ENCODE data around the gene CCNF. TPM values are rescaled to one million over a fixed set of nuclear protein-coding genes. Genes with fewer than 3 reads are reported as not detected.

Gene CCNF
- total RNA-seq, 1 experiment from 2014 or later = 52.4 TPM

DNA sequence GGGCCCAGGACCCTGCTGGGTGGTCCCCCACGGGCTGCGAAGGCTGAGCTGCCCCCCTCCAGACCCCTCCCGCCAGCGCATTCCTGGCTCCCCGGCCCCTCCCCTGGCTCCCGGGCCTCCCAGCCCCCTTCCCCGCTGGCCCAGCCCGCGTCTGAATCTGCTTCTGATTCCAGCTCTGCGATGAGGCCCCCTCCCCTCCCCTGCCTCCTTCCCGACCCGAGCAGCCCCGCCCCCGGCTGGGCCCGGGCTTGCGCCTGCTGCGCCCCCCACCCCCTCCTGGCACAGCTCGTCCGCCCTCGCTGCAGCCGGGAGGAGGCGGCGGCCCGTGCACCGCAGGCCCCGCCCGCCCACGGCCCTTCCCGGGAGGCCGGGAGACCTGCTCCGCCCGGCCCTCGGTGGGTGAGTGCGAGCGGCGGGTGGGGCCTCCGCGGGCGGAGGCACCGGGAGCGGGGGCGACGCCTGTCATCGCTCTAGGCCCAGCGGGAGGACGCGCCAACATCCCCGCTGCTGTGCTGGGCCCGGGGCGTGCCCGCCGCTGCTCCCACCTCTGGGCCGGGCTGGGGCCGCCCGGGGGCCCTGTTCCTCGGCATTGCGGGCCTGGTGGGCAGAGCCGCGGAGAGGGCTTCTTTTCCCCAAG is 41.9 kb downstream of the CCNF start, which contains the start of gene NTN3:
Gene NTN3 (plus strand): TSS at position 282 of the 637 bp plus-strand sequence. CDS start 405 bp downstream, outside the sequence.
- DNase-seq = peak in 1 of 2 experiments; percentile 55
- TF ChIP-seq, protein P1, sequence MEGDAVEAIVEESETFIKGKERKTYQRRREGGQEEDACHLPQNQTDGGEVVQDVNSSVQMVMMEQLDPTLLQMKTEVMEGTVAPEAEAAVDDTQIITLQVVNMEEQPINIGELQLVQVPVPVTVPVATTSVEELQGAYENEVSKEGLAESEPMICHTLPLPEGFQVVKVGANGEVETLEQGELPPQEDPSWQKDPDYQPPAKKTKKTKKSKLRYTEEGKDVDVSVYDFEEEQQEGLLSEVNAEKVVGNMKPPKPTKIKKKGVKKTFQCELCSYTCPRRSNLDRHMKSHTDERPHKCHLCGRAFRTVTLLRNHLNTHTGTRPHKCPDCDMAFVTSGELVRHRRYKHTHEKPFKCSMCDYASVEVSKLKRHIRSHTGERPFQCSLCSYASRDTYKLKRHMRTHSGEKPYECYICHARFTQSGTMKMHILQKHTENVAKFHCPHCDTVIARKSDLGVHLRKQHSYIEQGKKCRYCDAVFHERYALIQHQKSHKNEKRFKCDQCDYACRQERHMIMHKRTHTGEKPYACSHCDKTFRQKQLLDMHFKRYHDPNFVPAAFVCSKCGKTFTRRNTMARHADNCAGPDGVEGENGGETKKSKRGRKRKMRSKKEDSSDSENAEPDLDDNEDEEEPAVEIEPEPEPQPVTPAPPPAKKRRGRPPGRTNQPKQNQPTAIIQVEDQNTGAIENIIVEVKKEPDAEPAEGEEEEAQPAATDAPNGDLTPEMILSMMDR (IDR thresholded peaks at IDR 0.05; ENCODE audit: insufficient read depth in 1 of 2, low read depth in 1 of 2, low read length in 1 of 2, severe bottlenecking in 1 of 2, unreplicated experiment in 1 of 2) = no peak
- BruUV-seq (replicated peaks) = no TSS peak
- Mint-ChIP-seq H3K9me3 (ENCODE audit: unreplicated experiment) (no peaks in the 10 kb centered on the region), H3K4me1 (ENCODE audit: low read depth, unreplicated experiment) (peaks cover 11% of the 10 kb centered on the region), H3K36me3 (ENCODE audit: insufficient read depth, unreplicated experiment) (peaks cover 10% of the 10 kb centered on the region), H3K27ac (ENCODE audit: unreplicated experiment) (no peak within 1 kb of the TSS), H3K4me3 (ENCODE audit: unreplicated experiment) (peak within 1 kb of the TSS; percentile 45), H3K27me3 (ENCODE audit: insufficient read depth, unreplicated experiment) (no peaks in the 10 kb centered on the region)
- ChIA-PET POLR2A (interaction anchor here (1.0 kb wide), 1 partner anchor 12 kb away, joined by 4 read pairs; the partner anchor contains the start of gene TEDC2), CTCF (interaction anchor here (0.7 kb wide), 1 partner anchor 389 kb away, joined by 4 read pairs; no protein-coding TSS in a partner anchor)
- Histone ChIP-seq H3K36me3 (ENCODE audit: control insufficient read depth, insufficient read depth, low read length) (no peaks in the 10 kb centered on the region), H3K9me3 (no peaks in the 10 kb centered on the region), H3K4me1 (peaks cover 38% of the 10 kb centered on the region), H3K4me3 (ENCODE audit: low read depth, low read length) (peak within 1 kb of the TSS; percentile 14), H3K27me3 (replicated peaks; ENCODE audit: control insufficient read depth, insufficient read depth, low read length) (no peaks in the 10 kb centered on the region)
- intact Hi-C loops (cut with micrococcal nuclease; ENCODE audit: unreplicated experiment) = no loop called here

DNA sequence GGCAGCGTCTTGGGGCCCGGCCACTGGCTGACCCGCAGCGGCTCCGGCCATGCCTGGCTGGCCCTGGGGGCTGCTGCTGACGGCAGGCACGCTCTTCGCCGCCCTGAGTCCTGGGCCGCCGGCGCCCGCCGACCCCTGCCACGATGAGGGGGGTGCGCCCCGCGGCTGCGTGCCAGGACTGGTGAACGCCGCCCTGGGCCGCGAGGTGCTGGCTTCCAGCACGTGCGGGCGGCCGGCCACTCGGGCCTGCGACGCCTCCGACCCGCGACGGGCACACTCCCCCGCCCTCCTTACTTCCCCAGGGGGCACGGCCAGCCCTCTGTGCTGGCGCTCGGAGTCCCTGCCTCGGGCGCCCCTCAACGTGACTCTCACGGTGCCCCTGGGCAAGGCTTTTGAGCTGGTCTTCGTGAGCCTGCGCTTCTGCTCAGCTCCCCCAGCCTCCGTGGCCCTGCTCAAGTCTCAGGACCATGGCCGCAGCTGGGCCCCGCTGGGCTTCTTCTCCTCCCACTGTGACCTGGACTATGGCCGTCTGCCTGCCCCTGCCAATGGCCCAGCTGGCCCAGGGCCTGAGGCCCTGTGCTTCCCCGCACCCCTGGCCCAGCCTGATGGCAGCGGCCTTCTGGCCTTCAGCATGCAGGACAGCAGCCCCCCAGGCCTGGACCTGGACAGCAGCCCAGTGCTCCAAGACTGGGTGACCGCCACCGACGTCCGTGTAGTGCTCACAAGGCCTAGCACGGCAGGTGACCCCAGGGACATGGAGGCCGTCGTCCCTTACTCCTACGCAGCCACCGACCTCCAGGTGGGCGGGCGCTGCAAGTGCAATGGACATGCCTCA is 42.6 kb downstream of the CCNF start:
- H3K4me1 ChIP-seq = peaks cover 38% of the 10 kb centered on the region
- BruUV-seq (replicated peaks) = no TSS peak
- intact Hi-C loops (cut with micrococcal nuclease; ENCODE audit: unreplicated experiment) = no loop called here
- Mint-ChIP-seq H3K36me3 (ENCODE audit: insufficient read depth, unreplicated experiment) (peaks cover 10% of the 10 kb centered on the region), H3K27ac (ENCODE audit: unreplicated experiment) (no peak overlapping the region), H3K4me3 (ENCODE audit: unreplicated experiment) (peak overlapping the region; percentile 45), H3K9me3 (ENCODE audit: unreplicated experiment) (no peaks in the 10 kb centered on the region), H3K27me3 (ENCODE audit: insufficient read depth, unreplicated experiment) (no peaks in the 10 kb centered on the region), H3K4me1 (ENCODE audit: low read depth, unreplicated experiment) (peaks cover 11% of the 10 kb centered on the region)
- H3K36me3 ChIP-seq (ENCODE audit: control insufficient read depth, insufficient read depth, low read length) = no peaks in the 10 kb centered on the region
- CTCF ChIA-PET = interaction anchor here (0.7 kb wide), 1 partner anchor 390 kb away, joined by 4 read pairs; no protein-coding TSS in a partner anchor
- DNase-seq = no peak
- TF ChIP-seq, protein P1 (IDR thresholded peaks at IDR 0.05; ENCODE audit: insufficient read depth in 1 of 2, low read depth in 1 of 2, low read length in 1 of 2, severe bottlenecking in 1 of 2, unreplicated experiment in 1 of 2) = no peak
- no peaks in the 10 kb centered on the region for H3K27me3 ChIP-seq (replicated peaks; ENCODE audit: control insufficient read depth, insufficient read depth, low read length)
- H3K4me3 ChIP-seq (ENCODE audit: low read depth, low read length) = peak overlapping the region; percentile 14; the same call in 1 of the 2 replicates
- POLR2A ChIA-PET = interaction anchor here (1.0 kb wide), 1 partner anchor 12 kb away, joined by 4 read pairs; the partner anchor contains the start of gene TEDC2
- H3K9me3 ChIP-seq = no peaks in the 10 kb centered on the region

DNA sequence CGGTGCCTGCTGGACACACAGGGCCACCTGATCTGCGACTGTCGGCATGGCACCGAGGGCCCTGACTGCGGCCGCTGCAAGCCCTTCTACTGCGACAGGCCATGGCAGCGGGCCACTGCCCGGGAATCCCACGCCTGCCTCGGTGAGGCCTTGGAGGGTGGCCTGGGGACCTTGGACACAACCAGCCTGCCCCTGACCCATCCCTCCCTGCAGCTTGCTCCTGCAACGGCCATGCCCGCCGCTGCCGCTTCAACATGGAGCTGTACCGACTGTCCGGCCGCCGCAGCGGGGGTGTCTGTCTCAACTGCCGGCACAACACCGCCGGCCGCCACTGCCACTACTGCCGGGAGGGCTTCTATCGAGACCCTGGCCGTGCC is 43.2 kb downstream of the CCNF start:
- H3K9me3 Mint-ChIP-seq (ENCODE audit: unreplicated experiment) = no peaks in the 10 kb centered on the region
- BruUV-seq (replicated peaks) = no TSS peak
- peaks cover 10% of the 10 kb centered on the region for H3K36me3 Mint-ChIP-seq (ENCODE audit: insufficient read depth, unreplicated experiment)
- TF ChIP-seq, protein P1 (IDR thresholded peaks at IDR 0.05; ENCODE audit: insufficient read depth in 1 of 2, low read depth in 1 of 2, low read length in 1 of 2, severe bottlenecking in 1 of 2, unreplicated experiment in 1 of 2) = no peak
- no peak overlapping the region for H3K27ac Mint-ChIP-seq (ENCODE audit: unreplicated experiment)
- CTCF ChIA-PET = no interaction called here
- peak overlapping the region; percentile 45 for H3K4me3 Mint-ChIP-seq (ENCODE audit: unreplicated experiment)
- POLR2A ChIA-PET = no interaction called here
- no peaks in the 10 kb centered on the region for H3K27me3 Mint-ChIP-seq (ENCODE audit: insufficient read depth, unreplicated experiment)
- Histone ChIP-seq H3K9me3 (no peaks in the 10 kb centered on the region), H3K4me3 (ENCODE audit: low read depth, low read length) (no peak overlapping the region), H3K27me3 (replicated peaks; ENCODE audit: control insufficient read depth, insufficient read depth, low read length) (no peaks in the 10 kb centered on the region), H3K36me3 (ENCODE audit: control insufficient read depth, insufficient read depth, low read length) (no peaks in the 10 kb centered on the region), H3K4me1 (peaks cover 38% of the 10 kb centered on the region)
- DNase-seq = no peak
- peaks cover 11% of the 10 kb centered on the region for H3K4me1 Mint-ChIP-seq (ENCODE audit: low read depth, unreplicated experiment)
- intact Hi-C loops (cut with micrococcal nuclease; ENCODE audit: unreplicated experiment) = no loop called here
